IPS-20b (cell line): ENCODE results near the gene HLA-DOA.

Experiments used
- H3K27ac ChIP-seq: one replicate; pipeline ENCODE4 v1.5.1; 2013; ENCODE audit warnings: low read length
- H3K27me3 ChIP-seq: 2 replicates; pipeline ENCODE4 v1.6.1; 2013; ENCODE audit warnings: mild to moderate bottlenecking, low read length, inconsistent platforms; ENCODE audit not compliant: insufficient read depth
- H3K36me3 ChIP-seq: 2 replicates; pipeline ENCODE4 v1.6.1; 2013; ENCODE audit warnings: low read depth, mild to moderate bottlenecking, inconsistent platforms, low read length, moderate library complexity; ENCODE audit not compliant: insufficient read depth
- H3K4me1 ChIP-seq: 2 replicates; pipeline ENCODE4 v1.6.1; 2013; ENCODE audit warnings: mild to moderate bottlenecking, control low read depth, inconsistent platforms, low read length, moderate library complexity; ENCODE audit not compliant: insufficient read depth
- H3K4me3 ChIP-seq: 2 replicates; pipeline ENCODE4 v1.5.1; 2013; ENCODE audit warnings: mild to moderate bottlenecking, low read length, inconsistent platforms
- H3K9ac ChIP-seq: 2 replicates; pipeline ENCODE4 v1.6.1; 2013; ENCODE audit warnings: low read depth, mild to moderate bottlenecking, inconsistent platforms, low read length, moderate library complexity
- H3K9me3 ChIP-seq: 2 replicates; pipeline ENCODE4 v1.6.1; 2013; ENCODE audit warnings: mild to moderate bottlenecking, low read depth, low read length, inconsistent platforms; ENCODE audit not compliant: insufficient read depth

The HLA-DOA gene

DNA sequence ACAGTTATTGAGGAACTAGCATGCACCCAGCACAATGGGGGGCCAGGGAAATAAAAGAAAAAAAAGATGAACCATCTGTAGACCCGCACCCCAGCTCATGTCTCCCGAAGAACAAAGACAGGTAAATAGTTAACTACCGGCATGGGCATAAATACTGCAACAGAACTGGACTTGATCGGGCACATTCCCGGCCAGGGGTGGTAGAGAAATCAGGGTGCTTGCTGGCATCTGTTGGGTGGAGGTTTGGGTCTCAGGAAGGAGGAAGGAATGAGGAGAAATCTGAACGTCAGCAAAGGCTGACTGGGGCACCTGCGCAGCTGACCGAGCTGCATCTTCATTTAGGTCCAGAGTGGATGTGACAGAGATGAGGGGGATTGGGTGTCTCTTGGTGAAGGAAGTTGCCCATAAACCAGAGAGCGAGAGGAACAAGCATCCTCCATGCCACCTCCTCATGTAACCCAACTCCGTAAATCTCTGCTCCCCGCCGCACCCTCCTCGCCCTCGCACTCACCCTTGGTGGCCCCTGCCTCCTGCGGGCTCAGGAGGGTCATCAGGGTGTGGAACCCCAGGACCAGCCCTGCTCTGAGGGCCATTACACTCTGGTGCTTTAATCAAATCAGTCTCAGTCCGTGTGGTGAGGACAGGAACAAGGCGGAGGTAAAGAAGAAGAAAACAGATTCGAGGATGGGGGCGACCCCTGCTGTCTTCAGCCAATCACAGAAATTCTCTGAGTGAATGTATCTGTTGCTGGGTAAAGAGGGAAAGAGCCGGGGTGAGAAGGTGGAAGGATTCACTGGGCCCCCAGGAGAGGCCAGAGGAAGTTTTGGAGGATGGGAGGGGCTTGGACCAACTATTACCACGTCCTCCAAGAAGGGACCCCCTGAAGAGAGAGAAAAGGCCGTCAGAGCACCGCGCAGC lies at the start of gene HLA-DOA:
TSS of gene HLA-DOA (minus strand) at position 648 of the 918 bp plus-strand sequence.
- Histone ChIP-seq H3K27ac (no peak within 1 kb of the TSS), H3K27me3 (no peaks in the 10 kb centered on the region), H3K36me3 (no peaks in the 10 kb centered on the region), H3K4me3 (peak within 1 kb of the TSS; percentile 81), H3K9ac (peak within 1 kb of the TSS; percentile 79; the same call in 1 of the 2 replicates), H3K9me3 (no peaks in the 10 kb centered on the region), H3K4me1 (peaks cover 11% of the 10 kb centered on the region; the same call in 1 of the 2 replicates)

DNA sequence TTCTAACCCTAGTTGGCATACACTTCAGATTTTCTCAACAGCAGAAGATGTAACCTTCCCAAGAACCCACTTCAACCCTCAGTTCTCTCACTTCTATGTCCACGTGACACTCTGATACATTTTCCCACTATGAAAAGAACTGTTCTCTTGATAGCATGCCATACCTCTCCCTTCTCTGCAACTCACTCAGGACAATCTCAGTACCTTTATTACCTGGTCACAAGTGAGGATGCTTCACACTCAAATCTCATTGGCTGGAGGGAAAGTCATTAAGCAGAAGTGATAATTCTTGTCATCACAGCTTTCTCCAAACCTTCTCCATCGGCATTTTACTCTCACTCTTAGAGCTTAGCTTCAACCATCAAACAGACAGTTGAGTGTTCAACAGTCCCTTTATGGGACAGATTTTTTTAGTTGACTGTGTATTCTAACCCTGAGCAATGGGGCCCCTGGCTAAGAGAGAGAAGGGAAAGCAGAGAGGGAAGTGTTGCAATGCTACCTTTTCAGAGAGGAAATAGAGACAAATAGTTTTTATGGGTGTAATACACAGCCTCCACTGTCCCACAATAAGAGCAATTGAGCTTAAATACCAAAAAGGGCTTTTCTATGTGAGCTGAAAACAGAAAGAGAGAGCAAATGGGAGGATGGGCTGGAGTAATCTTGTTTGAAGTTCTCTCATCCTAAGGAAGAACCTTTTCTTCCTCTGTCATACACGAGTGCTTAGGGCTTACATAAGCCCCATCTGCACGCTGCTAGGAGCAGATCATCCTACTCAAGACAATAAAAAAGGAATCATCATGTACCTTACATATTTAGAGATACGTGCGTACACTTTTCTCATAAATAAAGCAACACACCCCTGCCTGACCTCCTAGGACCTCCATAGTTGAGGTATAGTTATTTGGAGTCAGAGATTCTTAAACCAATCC lies 48.1 kb upstream of the HLA-DOA start:
- no peak overlapping the region for H3K4me3 ChIP-seq
- no peaks in the 10 kb centered on the region for H3K27me3 ChIP-seq
- no peak overlapping the region for H3K27ac ChIP-seq
- no peaks in the 10 kb centered on the region for H3K36me3 ChIP-seq
- H3K4me1 ChIP-seq = peaks cover 5% of the 10 kb centered on the region; the same call in 1 of the 2 replicates
- peaks cover 3% of the 10 kb centered on the region; the same call in 1 of the 2 replicates for H3K9me3 ChIP-seq
- no peak overlapping the region for H3K9ac ChIP-seq

DNA sequence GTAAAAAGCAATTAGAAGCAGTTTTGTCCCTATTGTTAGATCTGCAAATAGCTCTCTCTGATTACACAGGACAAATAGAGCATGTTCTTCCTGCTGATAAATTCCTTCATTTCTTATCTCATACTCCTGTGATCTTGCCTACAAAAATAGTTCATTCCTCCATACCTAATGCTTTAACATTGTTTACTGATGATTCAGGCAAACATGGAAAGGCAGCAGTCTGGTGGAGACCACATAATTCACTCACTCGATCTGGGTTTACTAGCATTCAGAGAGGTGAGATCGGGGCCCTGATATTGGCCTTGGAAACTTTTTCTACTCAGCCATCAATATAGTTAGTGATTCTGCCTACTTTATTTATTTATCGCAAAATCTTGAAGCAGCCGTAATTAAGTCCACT lies 43.8 kb upstream of the HLA-DOA start:
- Histone ChIP-seq H3K27ac (peak overlapping the region; percentile 34), H3K9me3 (peaks cover 3% of the 10 kb centered on the region; the same call in 1 of the 2 replicates), H3K4me1 (peaks cover 17% of the 10 kb centered on the region), H3K36me3 (no peaks in the 10 kb centered on the region), H3K27me3 (no peaks in the 10 kb centered on the region), H3K4me3 (no peak overlapping the region; the same call in 1 of the 2 replicates), H3K9ac (no peak overlapping the region)

DNA sequence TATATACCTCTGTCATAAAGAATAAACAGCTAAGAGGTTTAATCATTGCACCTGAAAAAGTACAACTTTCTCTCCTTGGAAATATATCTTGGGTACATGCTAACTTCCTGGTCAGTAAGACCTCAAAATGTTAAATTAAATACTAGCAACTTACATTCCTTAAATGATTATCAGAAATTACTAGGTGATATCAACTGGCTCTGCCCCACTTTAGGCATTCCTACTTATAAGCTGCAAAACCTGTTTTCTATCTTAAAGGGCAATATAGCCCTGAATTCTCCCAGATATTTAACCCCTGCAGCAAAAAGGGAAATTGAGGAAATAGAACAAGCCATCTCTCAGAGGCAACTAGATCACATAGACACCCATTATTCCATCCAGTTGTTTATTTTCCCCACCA lies 43.2 kb upstream of the HLA-DOA start:
- H3K4me3 ChIP-seq = no peak overlapping the region
- H3K9me3 ChIP-seq = peaks cover 3% of the 10 kb centered on the region; the same call in 1 of the 2 replicates
- no peak overlapping the region for H3K9ac ChIP-seq
- no peak overlapping the region for H3K27ac ChIP-seq
- H3K27me3 ChIP-seq = no peaks in the 10 kb centered on the region
- no peaks in the 10 kb centered on the region for H3K36me3 ChIP-seq
- peaks cover 17% of the 10 kb centered on the region for H3K4me1 ChIP-seq

DNA sequence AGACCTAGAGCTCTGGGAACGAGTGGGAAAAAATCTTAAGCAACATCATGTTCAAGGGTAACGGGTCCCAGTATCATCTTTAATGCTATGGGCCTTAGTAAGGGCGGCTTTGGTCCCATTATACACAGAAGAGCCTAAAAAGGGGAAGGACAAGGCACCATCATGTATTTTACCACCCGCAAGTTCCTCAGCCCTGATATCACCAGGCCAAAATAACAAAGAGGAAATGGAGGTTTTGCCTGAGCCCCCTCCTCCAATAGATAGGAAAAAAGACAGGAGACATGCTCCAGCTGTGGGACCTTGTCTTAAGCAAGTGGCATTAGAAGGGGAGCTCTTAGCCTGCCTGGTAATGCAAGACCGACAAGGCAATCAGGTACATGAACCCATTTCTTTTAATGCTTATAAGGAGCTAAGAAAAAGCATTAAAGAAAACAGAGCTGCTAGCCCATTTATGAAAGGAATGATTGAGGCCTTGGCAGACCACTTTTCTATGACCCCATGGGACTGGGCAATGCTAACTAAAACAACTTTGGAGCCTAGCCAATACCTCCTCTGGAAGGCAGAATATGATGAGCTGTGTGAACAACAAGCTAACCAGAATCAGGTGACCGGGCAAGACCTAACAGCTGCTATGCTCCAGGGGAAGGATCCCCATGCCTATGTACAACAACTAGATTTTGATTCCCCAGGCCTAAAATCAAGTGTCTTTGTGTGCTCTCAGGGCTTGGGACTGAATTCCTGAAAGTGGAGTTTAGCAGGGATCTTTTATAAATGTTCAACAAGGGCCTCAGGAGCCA lies 40.8 kb upstream of the HLA-DOA start:
- no peaks in the 10 kb centered on the region for H3K27me3 ChIP-seq
- peaks cover 3% of the 10 kb centered on the region; the same call in 1 of the 2 replicates for H3K9me3 ChIP-seq
- H3K36me3 ChIP-seq = no peaks in the 10 kb centered on the region
- no peak overlapping the region for H3K4me3 ChIP-seq
- peaks cover 17% of the 10 kb centered on the region for H3K4me1 ChIP-seq
- H3K27ac ChIP-seq = no peak overlapping the region
- no peak overlapping the region for H3K9ac ChIP-seq

DNA sequence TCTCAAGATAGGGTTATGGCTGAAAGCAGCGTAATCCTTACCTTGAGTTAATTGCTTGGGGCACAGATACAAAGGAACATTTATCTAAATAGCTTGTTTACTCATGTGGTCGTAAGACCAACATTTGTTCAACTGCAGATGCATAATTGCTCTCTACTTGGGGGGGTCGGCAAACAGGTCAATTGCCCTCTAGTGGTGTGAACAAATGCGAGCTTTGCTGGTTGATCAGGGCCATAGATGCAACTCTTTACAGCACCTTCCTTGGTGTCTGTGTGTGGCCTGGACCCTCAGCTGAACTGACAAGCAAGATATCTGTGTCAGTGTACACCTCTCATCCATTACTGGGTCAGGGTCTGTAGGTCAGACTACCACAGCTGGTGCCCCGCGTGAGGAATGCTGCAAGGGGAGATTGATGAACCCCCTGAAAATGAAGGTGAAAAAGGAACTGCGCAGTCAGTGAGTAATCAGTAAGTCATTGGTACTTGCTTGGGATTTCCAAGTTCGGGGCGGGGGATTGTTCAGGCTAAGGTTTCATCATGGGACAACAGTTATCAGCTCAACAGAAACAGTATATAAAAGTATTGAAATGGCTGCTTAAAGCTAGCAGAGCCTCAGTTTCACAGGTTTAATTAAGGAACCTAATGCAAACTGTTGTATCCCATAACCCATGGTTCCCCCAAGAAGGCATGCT lies 40.1 kb upstream of the HLA-DOA start:
- peaks cover 17% of the 10 kb centered on the region for H3K4me1 ChIP-seq
- H3K9me3 ChIP-seq = peaks cover 3% of the 10 kb centered on the region; the same call in 1 of the 2 replicates
- no peak overlapping the region for H3K27ac ChIP-seq
- no peak overlapping the region for H3K4me3 ChIP-seq
- H3K36me3 ChIP-seq = no peaks in the 10 kb centered on the region
- no peaks in the 10 kb centered on the region for H3K27me3 ChIP-seq
- no peak overlapping the region for H3K9ac ChIP-seq

DNA sequence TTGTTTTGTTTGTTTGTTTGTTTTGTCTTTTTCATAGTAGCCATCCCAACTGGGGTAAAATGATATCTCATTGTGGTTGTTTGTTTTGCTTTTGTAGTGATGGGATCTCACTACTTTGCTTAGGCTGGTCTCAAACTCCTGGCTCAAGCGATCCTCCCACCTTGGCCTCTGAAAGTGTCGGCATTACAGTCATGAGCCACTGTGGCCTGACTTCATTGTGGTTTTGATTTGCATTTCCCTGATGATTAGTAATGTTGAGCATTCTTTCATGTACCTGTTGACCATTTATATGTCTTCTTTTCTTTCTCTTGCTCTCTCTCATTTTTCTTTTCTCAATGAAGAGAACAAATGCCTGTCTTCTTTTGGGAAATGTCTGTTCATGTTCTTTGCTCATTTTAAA lies 30.8 kb upstream of the HLA-DOA start:
- Histone ChIP-seq H3K27me3 (no peaks in the 10 kb centered on the region), H3K9me3 (no peaks in the 10 kb centered on the region), H3K4me1 (no peaks in the 10 kb centered on the region), H3K4me3 (no peak overlapping the region), H3K27ac (no peak overlapping the region), H3K36me3 (no peaks in the 10 kb centered on the region), H3K9ac (no peak overlapping the region)

DNA sequence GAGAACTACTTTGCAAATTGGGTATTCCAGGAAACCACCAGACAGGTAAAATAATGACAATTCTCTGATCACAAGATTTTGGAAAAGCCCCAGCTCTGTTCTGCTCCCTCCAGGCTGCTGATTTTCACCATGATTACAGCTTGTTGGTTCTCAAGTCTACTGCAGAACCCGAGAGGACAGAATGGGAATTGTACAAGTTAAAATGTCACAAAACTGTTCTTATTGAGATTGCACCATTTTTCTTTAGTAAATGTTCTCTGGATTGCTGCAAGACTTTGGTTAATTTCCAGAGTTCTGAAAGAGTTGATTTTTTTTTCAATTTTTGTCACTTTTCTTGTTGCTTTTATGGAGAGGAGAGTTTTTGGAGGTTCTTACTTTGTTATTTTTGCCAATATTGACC lies 27.1 kb upstream of the HLA-DOA start:
- Histone ChIP-seq H3K27me3 (no peaks in the 10 kb centered on the region), H3K9me3 (no peaks in the 10 kb centered on the region; the same call in 1 of the 2 replicates), H3K9ac (no peak overlapping the region), H3K27ac (no peak overlapping the region), H3K36me3 (no peaks in the 10 kb centered on the region), H3K4me1 (no peaks in the 10 kb centered on the region), H3K4me3 (no peak overlapping the region)

DNA sequence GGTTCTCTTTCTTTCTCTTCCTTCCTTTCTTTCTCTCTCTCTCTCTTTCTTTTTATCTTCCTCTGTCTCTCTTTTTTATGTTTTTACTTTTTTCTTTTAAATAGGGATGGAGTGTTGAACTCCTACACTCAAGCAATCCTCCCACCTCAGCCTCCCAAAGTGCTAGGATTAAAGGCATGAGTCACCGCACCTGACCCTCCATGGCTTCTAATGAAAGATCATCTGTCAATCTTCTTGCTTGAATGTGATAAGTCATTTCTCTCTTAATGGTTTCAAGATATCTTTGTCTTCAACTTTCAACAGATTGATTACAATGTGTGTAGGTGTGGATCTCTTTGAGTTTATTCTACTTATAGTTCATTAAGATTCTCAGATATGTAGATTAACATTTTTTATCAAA lies 25.2 kb upstream of the HLA-DOA start:
- H3K27ac ChIP-seq = no peak overlapping the region
- H3K4me1 ChIP-seq = no peaks in the 10 kb centered on the region
- H3K27me3 ChIP-seq = no peaks in the 10 kb centered on the region
- no peak overlapping the region for H3K4me3 ChIP-seq
- no peaks in the 10 kb centered on the region for H3K36me3 ChIP-seq
- no peaks in the 10 kb centered on the region; the same call in 1 of the 2 replicates for H3K9me3 ChIP-seq
- H3K9ac ChIP-seq = no peak overlapping the region

DNA sequence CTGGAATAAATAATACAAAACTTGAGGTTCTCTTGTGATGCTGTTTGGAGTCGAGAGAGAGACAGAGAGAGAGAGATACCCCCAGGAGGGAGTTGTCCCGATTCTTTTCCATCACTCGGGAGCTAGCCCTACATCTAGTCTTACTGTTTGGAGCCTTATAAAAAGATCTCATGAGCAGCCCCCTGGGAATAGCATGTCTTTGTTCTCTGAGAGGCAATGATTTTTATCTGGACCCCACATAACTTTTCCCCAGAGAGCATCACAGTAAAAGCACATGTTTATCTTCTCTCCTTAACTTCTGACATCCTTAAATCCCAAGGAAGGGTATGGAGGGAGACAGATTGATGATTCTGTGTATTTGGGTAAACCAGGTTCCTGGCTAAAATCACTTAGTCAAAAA lies 20.9 kb upstream of the HLA-DOA start:
- H3K4me3 ChIP-seq = no peak overlapping the region
- no peaks in the 10 kb centered on the region; the same call in 1 of the 2 replicates for H3K9me3 ChIP-seq
- H3K27ac ChIP-seq = no peak overlapping the region
- H3K27me3 ChIP-seq = no peaks in the 10 kb centered on the region
- no peak overlapping the region for H3K9ac ChIP-seq
- H3K36me3 ChIP-seq = no peaks in the 10 kb centered on the region
- no peaks in the 10 kb centered on the region for H3K4me1 ChIP-seq
